GM20000 (cell line): ENCODE measurements around the gene STK24.
A peak's percentile ranks its signal among the peaks of the same experiment; 100 is the strongest.

Source experiments
- DNase-seq: peaks from one replicate; pipeline ENCODE4 v3.0.0; 2012; ENCODE audit warnings: low spot score
- TF ChIP-seq, protein P1 (sequence below): IDR thresholded peaks from 2 replicates; pipeline ENCODE4 v1.5.1; 2012; ENCODE audit warnings: mild to moderate bottlenecking, control low read depth; ENCODE audit errors: extremely low read depth, missing control alignments

Gene STK24

DNA sequence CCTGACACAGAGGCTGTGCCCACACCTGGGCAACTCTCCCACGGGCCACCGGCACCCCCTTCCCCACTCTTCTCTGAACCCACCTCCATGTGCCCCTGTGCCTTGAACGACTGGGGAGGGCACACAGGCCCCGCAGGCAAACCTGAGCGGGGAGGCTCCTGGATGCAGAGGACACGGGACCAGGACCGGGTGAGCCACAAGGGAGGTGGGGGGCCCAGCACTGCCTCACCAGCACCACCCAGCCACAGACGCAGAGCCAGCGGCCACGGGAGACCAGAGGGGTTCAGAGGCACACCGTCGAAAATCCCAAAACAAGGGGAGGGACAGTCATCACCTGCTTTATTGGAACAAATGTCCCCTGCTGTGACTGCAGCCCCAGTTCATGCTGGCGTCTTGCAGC, 49.4 kb downstream of the STK24 start:
- DNase-seq = no peak

DNA sequence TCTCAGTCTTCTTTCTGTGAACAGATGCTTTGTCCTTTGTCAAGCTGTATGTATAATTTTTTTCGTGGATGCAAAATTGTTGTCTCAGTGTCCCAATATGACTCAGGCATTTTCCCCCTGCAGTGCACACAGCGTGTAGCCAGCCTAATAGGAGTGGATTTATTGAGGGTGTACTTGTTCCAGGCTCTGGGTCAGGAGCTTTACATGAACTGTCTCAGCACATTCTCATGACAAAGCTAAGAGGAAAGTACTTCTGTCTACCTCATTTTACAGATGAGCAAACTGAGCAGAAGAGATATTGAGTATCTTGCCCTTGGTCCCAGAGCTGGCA, 50.8 kb downstream of the STK24 start:
- no peak for DNase-seq
- TF ChIP-seq, protein P1, sequence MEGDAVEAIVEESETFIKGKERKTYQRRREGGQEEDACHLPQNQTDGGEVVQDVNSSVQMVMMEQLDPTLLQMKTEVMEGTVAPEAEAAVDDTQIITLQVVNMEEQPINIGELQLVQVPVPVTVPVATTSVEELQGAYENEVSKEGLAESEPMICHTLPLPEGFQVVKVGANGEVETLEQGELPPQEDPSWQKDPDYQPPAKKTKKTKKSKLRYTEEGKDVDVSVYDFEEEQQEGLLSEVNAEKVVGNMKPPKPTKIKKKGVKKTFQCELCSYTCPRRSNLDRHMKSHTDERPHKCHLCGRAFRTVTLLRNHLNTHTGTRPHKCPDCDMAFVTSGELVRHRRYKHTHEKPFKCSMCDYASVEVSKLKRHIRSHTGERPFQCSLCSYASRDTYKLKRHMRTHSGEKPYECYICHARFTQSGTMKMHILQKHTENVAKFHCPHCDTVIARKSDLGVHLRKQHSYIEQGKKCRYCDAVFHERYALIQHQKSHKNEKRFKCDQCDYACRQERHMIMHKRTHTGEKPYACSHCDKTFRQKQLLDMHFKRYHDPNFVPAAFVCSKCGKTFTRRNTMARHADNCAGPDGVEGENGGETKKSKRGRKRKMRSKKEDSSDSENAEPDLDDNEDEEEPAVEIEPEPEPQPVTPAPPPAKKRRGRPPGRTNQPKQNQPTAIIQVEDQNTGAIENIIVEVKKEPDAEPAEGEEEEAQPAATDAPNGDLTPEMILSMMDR = no peak

More for the DNA sequence above, 49.4 kb downstream of the STK24 start:
- TF ChIP-seq, protein P1 = no peak

DNA sequence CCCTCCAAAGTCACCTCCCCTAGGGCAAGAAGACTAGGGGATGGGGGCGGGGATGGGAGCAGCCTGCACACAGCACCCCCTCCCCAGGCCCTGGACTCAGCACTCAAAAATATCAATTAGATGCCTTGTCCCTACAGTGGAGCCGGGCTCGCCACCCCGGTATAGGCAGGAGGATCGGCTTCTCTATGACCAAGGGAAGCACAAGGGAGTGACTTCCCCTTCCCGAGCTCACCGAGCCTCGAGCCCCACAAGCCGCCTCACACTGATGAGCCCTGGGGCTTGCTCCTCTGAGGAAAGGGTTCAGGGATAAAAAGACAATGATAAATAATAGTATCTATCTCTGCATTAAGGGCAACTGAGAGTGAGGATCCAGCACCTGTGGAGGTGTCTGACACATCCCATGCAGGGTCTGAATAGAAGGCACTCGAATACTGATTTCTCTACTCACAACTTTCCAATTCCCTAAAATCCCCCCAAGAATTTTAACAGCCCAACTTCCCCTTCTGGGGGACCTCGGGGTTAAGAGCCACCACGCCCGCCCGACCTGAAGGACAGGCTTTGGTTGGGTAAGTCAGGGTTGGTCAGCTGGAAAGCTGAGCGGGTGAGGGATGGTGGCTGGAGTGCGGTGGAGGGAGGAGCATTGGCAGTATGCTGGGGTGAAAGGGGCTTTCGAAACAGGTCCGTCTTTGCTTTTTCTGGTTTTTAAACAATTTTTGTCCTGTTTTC, 51.3 kb downstream of the STK24 start:
- TF ChIP-seq, protein P1 = no peak
- DNase-seq = no peak

GRCh38 chr13:98524793-98525192, 52.1 kb downstream of the STK24 start:
- DNase-seq = no peak
- TF ChIP-seq, protein P1 = no peak

DNA sequence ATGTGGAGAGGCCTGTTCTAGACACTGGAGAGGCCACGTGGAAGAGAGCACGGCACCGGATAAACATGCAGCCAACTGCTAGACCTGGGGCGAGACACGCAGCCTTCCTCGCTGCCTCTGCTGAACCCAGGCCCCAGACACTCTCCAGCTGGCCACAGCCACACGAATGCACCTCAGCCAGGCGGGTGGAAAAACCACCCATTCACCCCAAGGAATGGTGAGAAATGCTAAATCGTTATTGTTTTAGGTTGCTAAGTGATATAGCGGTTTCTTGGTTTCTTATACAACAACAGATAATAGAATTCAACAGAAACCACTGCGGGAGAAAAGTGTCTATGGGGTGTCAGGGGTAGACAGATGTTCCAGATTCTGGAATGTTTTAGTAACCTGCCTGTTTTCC, 52.5 kb downstream of the STK24 start:
- TF ChIP-seq, protein P1 = no peak

GRCh38 chr13:98523455-98524102, 53.3 kb downstream of the STK24 start:
- DNase-seq = peak; percentile 57
- TF ChIP-seq, protein P1 = no peak

More for the DNA sequence above, 52.5 kb downstream of the STK24 start:
- DNase-seq = no peak

DNA sequence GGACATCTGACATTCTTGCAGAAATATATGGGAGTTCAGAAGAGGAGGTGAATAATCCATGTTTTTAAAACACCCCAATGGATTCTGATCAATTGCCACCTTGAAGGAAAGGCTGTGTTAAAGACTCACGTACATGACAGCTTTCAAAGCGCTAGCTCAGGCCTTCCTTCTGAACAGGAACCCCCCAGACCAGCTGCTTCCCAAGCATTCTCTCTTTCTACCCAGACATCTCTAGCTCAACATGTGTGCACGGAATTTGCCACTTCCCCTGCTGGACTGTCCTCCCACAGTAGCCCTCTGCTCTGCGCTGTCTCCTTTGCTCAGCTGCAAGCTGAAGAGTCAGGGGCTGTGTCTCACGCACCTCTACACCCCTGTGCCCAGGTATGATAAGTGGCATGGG, 54.5 kb downstream of the STK24 start:
- DNase-seq = no peak
- TF ChIP-seq, protein P1 = no peak
